Left lung (tissue), 10 donors: ENCODE measurements around the gene KLHL28. TPM values are rescaled to one million over a fixed set of nuclear protein-coding genes. Genes with fewer than 3 reads are reported as not detected.

Source experiments
- ATAC-seq: fragments of 200-7000 bp; cut with Tn5 transposase; one replicate; pipeline ENCODE4 v1.9.1; 2020; ENCODE audit warnings: moderate library complexity
- DNase-seq, 4 donors: peaks; one replicate each; pipeline ENCODE4 v3.0.0-alpha.2; 2013 to 2020
- H3K27ac ChIP-seq, 2 donors: fragments of 200-600 bp; sonication (generic) in 1 of 2; one replicate each; pipeline versions ENCODE4 v1.5.0 to v1.8.0; 2020 to 2021
- H3K27me3 ChIP-seq, 2 donors: fragments of 200-600 bp; sonication (generic) in 1 of 2; one replicate each; pipeline versions ENCODE4 v1.5.0 to v1.8.0; 2020 to 2021
- H3K36me3 ChIP-seq, 2 donors: fragments of 200-600 bp; sonication (generic) in 1 of 2; one replicate each; pipeline versions ENCODE4 v1.5.0 to v1.8.0; 2020 to 2021
- H3K4me1 ChIP-seq, 2 donors: fragments of 200-600 bp; one replicate each; pipeline ENCODE4 v1.8.0; 2021
- H3K4me3 ChIP-seq, 2 donors: fragments of 200-600 bp; sonication (generic) in 1 of 2; one replicate each; pipeline versions ENCODE4 v1.5.0 to v1.8.0; 2020 to 2021; ENCODE audit warnings: mild to moderate bottlenecking in 1 of 2
- H3K9me3 ChIP-seq, 2 donors: fragments of 200-600 bp; sonication (generic) in 1 of 2; one replicate each; pipeline versions ENCODE4 v1.5.0 to v1.8.0; 2020 to 2021
- CTCF ChIP-seq, 2 donors: fragments of 200-600 bp; sonication (generic) in 1 of 2; IDR thresholded peaks; one replicate each; pipeline versions ENCODE4 v1.5.0 to v1.8.0; 2021; ENCODE audit warnings: antibody characterized with exemption in 2 of 2
- intact Hi-C, 2 donors: fragments of 100-400 bp; cut with DNase I; formaldehyde crosslinking; loops; one replicate each; pipeline versions ENCODE4 v1.11.2 to v1.14.2; 2022
- polyA plus RNA-seq, 6 donors: library from polyadenylated mRNA; unstranded; fragments of 120-200 nt; gene quantifications; one replicate each; pipeline ENCODE4 v1.2.1, GENCODE V29; 2013; ENCODE audit not compliant: insufficient read length in 6 of 6
- total RNA-seq, 2 donors: library from RNA; stranded (reverse); fragmentation: NEBNext Ultra II Directional; extraction: Animal tissue kit (Norgen Biotek cat#: 25700); gene quantifications; one replicate each; pipeline ENCODE4 v1.2.1, GENCODE V29; 2021
- donor health status: DM: no; HTN: yes; CAD: no.
- donor health status: DM: no; HTN: no; CAD: no.

The KLHL28 gene
- total and polyA plus RNA-seq, 8 donors = 14.7 to 22.1 (median 17.8) TPM

- Histone ChIP-seq H3K27ac (no peak overlapping the region), H3K4me1 (no peaks in the 10 kb centered on the region), H3K36me3 (no peaks in the 10 kb centered on the region), H3K9me3 (peaks cover 0 to 11% of the 10 kb centered on the region in 2 donors), H3K4me3 (no peak overlapping the region), H3K27me3 (no peaks in the 10 kb centered on the region)
- TF ChIP-seq CTCF (IDR thresholded peaks at IDR 0.05) = no peak
- intact Hi-C loops = no loop called here
- ATAC-seq (no peak), DNase-seq (no peak)
Measured at GRCh38 chr14:44887596-44887955, 74.2 kb downstream of the KLHL28 start.

- no peak for TF ChIP-seq CTCF (IDR thresholded peaks at IDR 0.05)
- intact Hi-C loops = no loop called here
- Histone ChIP-seq H3K27ac (no peak overlapping the region), H3K36me3 (no peaks in the 10 kb centered on the region), H3K27me3 (no peaks in the 10 kb centered on the region), H3K9me3 (peaks cover 0 to 16% of the 10 kb centered on the region in 2 donors), H3K4me1 (no peaks in the 10 kb centered on the region), H3K4me3 (no peak overlapping the region)
- peak in 1 of 4 donors; percentile 70 for DNase-seq
- ATAC-seq = no peak
Measured at GRCh38 chr14:44886860-44887595, 74.7 kb downstream of the KLHL28 start.

- no peak overlapping the region for H3K4me3 ChIP-seq
- no peaks in the 10 kb centered on the region for H3K27me3 ChIP-seq
- DNase-seq (no peak), ATAC-seq (no peak)
- H3K36me3 ChIP-seq = no peaks in the 10 kb centered on the region
- no peak for TF ChIP-seq CTCF (IDR thresholded peaks at IDR 0.05)
- intact Hi-C loops = no loop called here
- no peaks in the 10 kb centered on the region for H3K4me1 ChIP-seq
- peaks cover 0 to 21% of the 10 kb centered on the region in 2 donors for H3K9me3 ChIP-seq
- H3K27ac ChIP-seq = no peak overlapping the region
Measured at GRCh38 chr14:44880791-44881190, 81.0 kb downstream of the KLHL28 start.

Other genes with a start within 250 kb of the KLHL28 start
- 10 to 100 TPM; 12.3 to 17.2 TPM for gene TOGARAM1, start 243 bp upstream of the KLHL28 start, total RNA-seq
- gene TOGARAM1, start 243 bp upstream of the KLHL28 start, polyA plus RNA-seq = 10 to 100 TPM; 33.5 to 44.4 (median 37.7) TPM
- 10 to 100 TPM; 18.5 to 31.7 TPM for gene PRPF39, start 122.2 kb upstream of the KLHL28 start, total RNA-seq
- 100 to 1,000 TPM in 1 of 6 donors, 10 to 100 TPM in 5; 60.0 to 103 (median 77.7) TPM for gene PRPF39, start 122.2 kb upstream of the KLHL28 start, polyA plus RNA-seq
- 10 to 100 TPM; 37.1 to 49.1 TPM for gene FKBP3, start 172.5 kb upstream of the KLHL28 start, total RNA-seq
- gene FKBP3, start 172.5 kb upstream of the KLHL28 start, polyA plus RNA-seq = 100 to 1,000 TPM in 5 of 6 donors, 10 to 100 TPM in 1; 95.7 to 114 (median 105) TPM
- gene FANCM, start 174.0 kb upstream of the KLHL28 start, total RNA-seq = 1 to 10 TPM; 6.0 to 7.6 TPM
- 10 to 100 TPM; 11.6 to 19.1 (median 16.1) TPM for gene FANCM, start 174.0 kb upstream of the KLHL28 start, polyA plus RNA-seq